Prostate gland (tissue), 2 donors: ENCODE results near the gene HGF.

ENCODE experiments used
- POLR2A ChIP-seq: fragments of 450-650 bp; IDR thresholded peaks from one replicate; pipeline ENCODE4 v1.6.1; 2016; ENCODE audit warnings: antibody characterized with exemption, mild to moderate bottlenecking
- POLR2AphosphoS5 ChIP-seq: sonication (generic); formaldehyde crosslinking; IDR thresholded peaks from one replicate; pipeline ENCODE4 v1.6.1; 2017; ENCODE audit warnings: antibody characterized with exemption
- TF ChIP-seq, protein P1 (sequence below), 4 experiments: fragments of 200-600 bp in 2 of 4; fragments of 450-650 bp in 2 of 4; sonication (generic) in 2 of 4; IDR thresholded peaks; 1 replicate in 3 of 4; 2 replicates in 1 of 4; pipeline ENCODE4 v1.5.1; 2016 to 2019; ENCODE audit warnings: antibody characterized with exemption in 4 of 4, mild to moderate bottlenecking in 2 of 4, moderate library complexity in 2 of 4

DNA sequence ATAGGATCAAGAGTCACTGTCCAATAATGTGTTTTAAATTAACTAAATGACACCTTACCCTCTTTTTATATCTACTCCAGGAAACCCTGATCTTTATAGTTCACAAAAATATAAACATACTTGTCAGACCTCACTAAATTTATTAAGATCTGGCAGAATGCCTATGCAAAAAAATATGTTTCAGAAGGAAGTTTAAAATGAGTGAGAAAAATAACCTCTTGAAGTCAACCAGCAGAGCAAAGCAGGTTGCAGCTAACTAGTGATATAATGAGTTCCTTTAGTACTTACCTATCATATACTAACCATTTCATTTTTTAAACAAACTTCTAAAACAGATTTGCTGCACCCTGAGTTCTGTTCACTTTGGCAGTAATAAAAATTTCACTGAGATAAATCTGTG, 14.0 kb upstream of the HGF start:
- TF ChIP-seq, protein P1, sequence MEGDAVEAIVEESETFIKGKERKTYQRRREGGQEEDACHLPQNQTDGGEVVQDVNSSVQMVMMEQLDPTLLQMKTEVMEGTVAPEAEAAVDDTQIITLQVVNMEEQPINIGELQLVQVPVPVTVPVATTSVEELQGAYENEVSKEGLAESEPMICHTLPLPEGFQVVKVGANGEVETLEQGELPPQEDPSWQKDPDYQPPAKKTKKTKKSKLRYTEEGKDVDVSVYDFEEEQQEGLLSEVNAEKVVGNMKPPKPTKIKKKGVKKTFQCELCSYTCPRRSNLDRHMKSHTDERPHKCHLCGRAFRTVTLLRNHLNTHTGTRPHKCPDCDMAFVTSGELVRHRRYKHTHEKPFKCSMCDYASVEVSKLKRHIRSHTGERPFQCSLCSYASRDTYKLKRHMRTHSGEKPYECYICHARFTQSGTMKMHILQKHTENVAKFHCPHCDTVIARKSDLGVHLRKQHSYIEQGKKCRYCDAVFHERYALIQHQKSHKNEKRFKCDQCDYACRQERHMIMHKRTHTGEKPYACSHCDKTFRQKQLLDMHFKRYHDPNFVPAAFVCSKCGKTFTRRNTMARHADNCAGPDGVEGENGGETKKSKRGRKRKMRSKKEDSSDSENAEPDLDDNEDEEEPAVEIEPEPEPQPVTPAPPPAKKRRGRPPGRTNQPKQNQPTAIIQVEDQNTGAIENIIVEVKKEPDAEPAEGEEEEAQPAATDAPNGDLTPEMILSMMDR (IDR thresholded peaks at IDR 0.05) = no peak
- TF ChIP-seq POLR2A (no peak), POLR2AphosphoS5 (no peak)
